DMS114 treated with DMSO at 0.1 percent for 48 hours (cell line): ENCODE results near the gene GOLGA6L7.
A peak's percentile ranks its signal among the peaks of the same experiment; 100 is the strongest.
"Not testable (repeated sequence)": the region's sequence is repeated elsewhere in the genome, so short reads cannot be mapped to it uniquely, and the experiment has no call there.

Experiments
- DNase-seq: peaks from one replicate; lab custom pipeline; 2025; ENCODE audit not compliant: unreplicated experiment; lab: John Stamatoyannopoulos, UW

GOLGA6L7 gene

DNA sequence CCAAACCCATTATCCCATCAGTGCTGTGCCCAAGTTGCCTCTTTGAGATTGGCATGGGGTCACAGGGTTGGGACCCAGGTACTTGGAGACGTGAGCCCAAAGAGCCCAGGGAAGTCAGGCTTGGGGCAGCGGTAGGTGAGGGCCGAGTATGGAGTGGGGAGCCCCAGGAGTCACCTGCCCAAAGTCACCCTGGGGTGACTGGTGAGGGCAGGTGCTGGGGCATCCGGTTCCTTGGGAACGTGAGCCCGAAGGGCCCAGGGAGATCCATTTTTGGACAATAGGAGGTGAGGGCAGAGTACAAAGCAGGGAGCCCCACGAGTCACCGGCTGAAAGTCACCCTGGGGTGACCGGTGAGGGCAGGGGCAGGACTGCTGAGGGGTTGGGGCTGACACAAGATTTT is 485 bp downstream of the GOLGA6L7 start:
- not testable (repeated sequence) for DNase-seq

DNA sequence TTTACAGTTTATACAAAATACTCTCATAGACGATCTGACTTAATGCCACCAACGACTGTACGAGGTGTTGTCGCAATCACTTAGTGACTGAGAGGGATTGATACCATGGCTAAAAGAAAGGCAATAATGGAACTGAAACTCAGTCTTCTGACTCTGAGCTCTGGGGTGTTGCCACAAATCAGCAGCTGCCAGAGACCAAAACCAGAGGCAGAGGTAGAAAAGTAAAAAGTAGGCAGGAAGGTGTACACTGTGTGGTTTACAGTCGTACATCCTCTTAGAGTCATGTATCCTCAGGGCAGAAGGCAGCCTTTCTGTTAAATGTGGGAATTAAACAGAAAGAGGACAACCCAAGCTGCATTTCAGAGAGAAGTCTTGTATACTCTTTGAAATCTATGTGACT is 1.2 kb downstream of the GOLGA6L7 start:
- not testable (repeated sequence) for DNase-seq

DNA sequence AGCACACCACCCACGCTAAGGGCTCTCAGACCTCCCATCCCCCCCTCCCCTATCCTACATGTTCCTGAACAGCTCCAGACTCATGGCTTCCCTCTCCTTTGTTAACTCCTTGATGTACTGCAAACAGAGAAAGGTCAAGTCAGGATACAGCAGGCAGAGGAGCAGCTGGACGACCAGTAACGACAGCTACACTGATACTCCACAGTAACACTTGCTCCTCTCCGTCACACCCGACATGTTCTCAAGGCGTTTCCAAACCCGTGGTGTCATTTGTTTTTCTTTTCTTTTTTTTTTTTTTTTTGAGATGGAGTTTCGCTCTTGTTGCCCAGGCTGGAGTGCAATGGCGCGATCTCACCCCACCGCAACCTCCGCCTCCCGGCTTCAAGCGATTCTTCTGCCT is 4.3 kb downstream of the GOLGA6L7 start:
- DNase-seq: not testable (repeated sequence)

GRCh38 chr15:28843520-28843919 is 4.9 kb downstream of the GOLGA6L7 start:
- not testable (repeated sequence) for DNase-seq

DNA sequence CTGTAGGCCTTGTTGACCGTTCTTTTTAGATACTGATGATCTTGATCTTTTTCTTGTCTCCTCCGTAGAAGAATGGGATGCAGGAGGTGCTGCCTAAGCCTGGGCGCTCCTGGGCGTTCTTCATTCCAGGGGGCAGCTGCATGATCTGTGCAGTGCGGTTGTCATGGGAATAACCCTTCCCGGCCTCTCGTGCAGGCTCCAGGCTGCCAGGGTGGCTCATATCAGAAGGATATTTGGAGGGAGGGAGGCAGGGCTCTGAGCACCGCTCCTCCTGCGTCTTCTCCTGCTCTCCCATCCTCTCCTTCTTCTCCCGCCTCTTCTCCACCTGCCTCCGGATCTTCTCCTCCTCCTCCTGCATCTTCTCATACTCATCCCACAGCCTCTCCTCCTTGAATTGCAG is 6.2 kb downstream of the GOLGA6L7 start:
- not testable (repeated sequence) for DNase-seq

DNA sequence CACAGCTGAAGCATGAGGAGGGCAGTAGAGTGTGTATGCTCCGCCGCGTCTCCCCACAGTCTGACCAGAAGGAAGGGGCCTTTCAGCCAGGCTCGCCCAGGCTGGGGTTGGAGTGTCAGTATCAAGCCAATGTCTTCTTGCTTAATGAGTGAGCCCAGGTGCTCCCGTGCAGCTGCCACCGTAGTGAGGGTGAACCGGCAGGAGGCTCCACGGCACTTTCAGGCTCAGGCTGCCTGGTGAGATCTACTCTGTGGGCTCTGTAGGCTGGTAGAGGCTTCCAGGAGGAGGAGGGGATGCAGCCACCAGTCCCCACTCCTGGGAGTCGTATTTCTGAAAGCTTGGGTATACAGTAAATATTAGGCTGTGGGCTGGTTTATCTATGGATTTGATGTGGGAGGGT is 8.2 kb downstream of the GOLGA6L7 start:
- DNase-seq: not testable (repeated sequence)

GRCh38 chr15:28834957-28835585 is 13.4 kb downstream of the GOLGA6L7 start:
- not testable (repeated sequence) for DNase-seq

DNA sequence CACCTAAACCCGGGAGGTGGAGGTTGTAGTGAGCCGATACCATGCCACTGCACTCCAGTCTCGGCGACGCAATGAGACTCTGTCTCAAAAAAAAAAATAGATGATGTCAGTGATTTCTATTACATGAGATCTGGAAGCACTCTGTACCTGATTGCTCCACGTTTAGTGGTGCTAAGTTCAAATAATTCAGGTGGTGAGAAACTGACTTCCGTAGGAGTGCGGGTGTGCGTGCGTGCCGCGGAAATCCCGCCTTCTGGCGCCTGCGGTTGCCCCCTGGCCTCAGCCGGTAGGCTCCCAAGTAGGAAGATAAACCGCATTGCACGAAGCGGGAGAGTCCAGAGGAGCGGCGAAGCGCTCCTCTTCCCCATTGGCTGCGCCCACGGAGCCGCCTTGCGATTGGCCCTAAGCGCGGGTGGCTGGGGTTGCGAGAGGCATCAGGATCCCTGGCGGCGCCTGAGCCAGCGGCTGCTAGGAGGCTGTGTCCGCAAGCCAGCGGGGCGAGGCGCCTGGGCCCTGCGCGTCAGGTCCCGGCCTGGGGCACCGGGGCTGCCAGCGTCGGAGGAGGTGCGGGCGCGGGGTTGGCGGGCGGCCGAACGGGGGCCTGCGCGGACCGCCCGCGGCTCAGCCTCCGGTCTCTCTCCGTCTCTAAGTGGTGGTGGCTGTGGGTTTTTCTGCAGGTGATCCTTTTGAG is 16.4 kb downstream of the GOLGA6L7 start:
- DNase-seq: peak; percentile 80

- DNase-seq: not testable (repeated sequence)
These were observed 27.0 kb downstream of the GOLGA6L7 start for GRCh38 chr15:28821420-28821819.

DNA sequence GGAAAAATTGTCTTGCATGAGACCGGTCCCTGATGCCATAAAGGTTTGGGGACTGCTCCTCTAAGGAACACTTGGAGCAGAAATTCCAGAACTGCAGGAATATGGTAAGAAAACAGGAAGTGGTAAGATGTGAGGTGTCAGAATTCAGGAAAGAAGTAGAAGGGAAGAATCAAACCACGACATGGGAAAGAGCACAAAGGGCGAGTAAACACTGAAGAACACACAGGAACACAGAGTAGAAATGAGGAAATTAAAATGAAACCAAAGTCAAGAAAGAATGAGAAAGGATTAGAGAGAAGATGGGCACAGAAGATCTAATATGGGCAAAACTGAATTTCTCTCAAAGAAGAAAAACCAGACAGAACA is 28.5 kb downstream of the GOLGA6L7 start:
- DNase-seq: not testable (repeated sequence)

GRCh38 chr15:28819019-28819929 is 29.2 kb downstream of the GOLGA6L7 start:
- DNase-seq: not testable (repeated sequence)

DNA sequence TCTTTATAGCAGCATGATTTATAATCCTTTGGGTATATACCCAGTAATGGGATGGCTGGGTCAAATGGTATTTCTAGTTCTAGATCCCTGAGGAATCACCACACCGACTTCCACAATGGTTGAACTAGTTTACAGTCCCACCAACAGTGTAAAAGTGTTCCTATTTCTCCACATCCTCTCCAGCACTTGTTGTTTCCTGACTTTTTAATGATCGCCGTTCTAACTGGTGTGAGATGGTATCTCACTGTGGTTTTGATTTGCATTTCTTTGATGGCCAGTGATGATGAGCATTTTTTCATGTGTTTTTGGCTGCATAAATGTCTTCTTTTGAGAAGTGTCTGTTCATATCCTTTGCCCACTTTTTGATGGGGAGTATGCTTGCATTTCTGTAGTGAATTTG is 30.3 kb downstream of the GOLGA6L7 start:
- not testable (repeated sequence) for DNase-seq

DNA sequence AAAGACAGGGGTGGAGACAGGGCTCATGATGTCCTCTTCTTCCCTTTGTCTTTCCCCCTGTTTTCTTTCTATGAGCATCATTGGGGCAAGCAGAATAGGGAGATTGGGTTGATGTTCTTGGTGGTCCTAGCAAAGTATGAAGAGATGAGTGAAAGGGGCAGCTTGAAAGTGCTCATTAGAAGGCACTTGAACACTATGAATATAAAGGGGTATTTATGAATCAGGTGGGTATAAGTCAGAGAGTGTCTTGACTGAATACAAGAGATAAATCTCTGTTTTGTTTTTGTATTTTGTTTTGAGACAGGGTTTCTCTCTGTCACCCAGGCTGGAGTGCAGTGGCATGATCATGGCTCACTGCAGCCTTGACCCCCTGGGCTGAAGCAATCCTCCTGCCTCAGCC is 34.4 kb downstream of the GOLGA6L7 start:
- DNase-seq: not testable (repeated sequence)

GRCh38 chr15:28813392-28813791 is 35.1 kb downstream of the GOLGA6L7 start:
- not testable (repeated sequence) for DNase-seq

GRCh38 chr15:28811852-28812550 is 36.4 kb downstream of the GOLGA6L7 start:
- DNase-seq: not testable (repeated sequence)

DNA sequence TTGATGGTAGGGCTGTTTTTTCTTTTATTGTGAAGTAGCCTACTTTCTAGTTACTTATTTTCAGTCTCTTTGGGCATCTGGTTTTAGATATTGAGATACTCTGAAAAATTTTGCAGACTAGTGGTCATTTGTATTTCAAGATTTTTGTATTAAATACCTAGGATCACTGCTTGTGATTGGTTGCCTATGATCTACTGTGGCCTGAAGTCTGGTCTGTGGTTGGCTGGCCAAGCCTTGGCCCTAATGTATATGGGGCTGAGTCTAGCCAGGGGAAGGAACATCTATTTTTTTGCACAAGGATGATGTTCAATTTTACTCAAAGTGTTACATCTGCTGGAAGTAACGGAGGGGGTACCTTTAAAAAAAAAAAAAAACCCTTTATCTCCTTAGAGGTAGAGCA is 38.0 kb downstream of the GOLGA6L7 start:
- peak; percentile 27 for DNase-seq

DNA sequence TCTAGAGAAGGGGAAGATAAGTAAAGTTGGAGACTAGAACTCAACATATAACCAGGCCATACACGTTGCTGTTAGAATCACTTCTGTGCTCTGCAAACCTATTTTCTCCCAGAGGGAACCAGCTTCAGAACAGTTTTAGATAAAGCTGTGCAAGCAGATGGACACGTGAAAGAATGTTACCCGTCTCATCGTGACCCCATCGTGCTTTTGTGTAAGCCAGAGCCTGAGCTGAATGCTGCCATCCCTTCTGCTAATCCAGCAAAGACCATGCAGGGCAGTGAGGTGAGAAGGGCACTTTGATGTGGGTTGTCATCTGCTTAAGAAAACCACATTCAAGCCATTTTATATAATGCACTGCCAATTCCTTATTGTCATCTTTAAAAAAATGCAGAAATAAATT is 40.3 kb downstream of the GOLGA6L7 start:
- DNase-seq: not testable (repeated sequence)

DNA sequence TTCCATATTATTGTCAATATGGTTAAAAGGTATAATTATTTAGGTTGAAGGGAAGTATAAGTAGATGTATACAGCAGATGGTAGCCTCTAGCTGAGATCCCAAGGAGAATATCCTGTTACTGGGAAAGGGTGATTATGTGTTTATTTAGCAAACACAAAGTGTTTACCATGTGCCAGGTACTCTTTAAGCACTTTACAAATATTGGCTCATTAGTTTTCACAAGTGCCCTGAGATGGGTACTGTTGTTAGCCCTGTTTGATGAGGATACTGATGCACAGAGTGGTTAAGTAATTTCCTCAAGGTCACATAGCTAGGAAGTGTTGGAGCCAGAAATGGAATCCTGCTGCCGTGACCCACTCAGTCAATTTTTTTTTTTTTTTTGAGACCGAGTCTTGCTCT is 48.1 kb downstream of the GOLGA6L7 start:
- DNase-seq: not testable (repeated sequence)

DNA sequence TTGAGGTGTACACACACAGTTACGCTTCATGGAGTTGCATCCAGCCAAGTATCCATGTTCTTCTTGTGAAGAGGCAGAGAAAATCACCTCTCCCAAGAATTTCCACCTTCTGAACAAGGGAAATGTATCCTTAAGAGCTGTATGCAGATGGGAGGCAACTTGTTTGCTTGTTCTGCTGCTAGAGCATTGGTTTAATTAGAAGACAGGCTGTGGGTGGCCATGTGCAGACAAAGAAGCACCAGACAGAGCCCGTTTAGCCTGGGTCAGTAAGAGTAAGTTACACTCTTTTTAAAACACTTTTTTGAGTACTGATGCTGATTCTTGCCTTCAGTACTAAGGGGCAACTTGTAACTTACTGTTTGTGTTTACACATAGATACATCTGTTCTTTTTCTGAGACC is 50.2 kb downstream of the GOLGA6L7 start:
- DNase-seq: not testable (repeated sequence)

DNA sequence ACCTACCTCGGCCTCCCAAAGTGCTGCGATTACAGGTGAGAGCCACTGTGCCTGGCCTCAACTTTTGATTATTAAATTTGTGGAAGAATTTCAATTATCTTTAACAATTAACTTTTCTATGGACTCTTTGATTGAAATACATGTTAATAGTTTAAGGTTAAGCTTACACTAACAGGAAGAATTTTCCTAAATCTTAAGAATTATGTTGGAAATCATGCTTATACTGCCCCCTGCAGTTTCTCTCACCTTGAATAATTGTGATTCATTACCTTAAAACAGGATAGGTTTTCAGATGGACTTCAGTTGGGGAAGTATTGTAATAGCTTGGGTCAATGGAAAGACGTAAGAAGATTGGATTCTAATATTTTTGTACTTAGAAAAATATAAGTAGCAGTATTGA is 54.2 kb downstream of the GOLGA6L7 start:
- not testable (repeated sequence) for DNase-seq
